Measurements from ENCODE around the gene ASPRV1. TPM values are rescaled to one million over a fixed set of nuclear protein-coding genes. Genes with fewer than 3 reads are reported as not detected.

The ASPRV1 gene
- total and polyA plus RNA-seq, 2 experiments from 2014 or later, result 0.73 TPM; not detected in 1

DNA sequence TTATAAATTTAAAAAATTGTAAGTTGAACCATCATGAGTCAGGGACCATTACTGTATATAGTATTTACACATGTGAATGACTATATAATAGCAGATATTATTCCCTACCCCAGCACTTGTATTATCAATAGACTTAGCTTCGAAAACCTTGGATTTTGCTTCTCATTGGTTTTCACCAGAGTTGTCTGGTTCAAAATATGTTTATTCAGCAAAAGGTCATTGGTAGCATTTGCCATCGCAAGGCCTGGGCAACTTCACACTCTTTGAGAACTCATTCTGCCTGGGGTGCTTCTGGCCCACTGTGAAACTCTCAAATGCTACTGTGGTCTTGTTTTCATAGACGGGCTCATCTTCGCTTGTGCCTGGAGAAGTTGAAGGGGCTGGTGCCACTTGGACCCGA lies 26.4 kb downstream of the ASPRV1 start:
- H3K4me1 ChIP-seq (ENCODE audit: insufficient read depth), result peaks cover 14% of the 10 kb centered on the region
- DNase-seq (ENCODE audit: low spot score), result no peak
- H3K36me3 ChIP-seq (replicated peaks; ENCODE audit: insufficient read depth, low read depth), result no peaks in the 10 kb centered on the region
- peaks cover 14% of the 10 kb centered on the region for H3K79me2 ChIP-seq
- peak overlapping the region; percentile 72 for H3K4me2 ChIP-seq
- no peak overlapping the region for H2AFZ ChIP-seq
- H3K27me3 ChIP-seq, result no peaks in the 10 kb centered on the region
- H3K9me2 ChIP-seq (replicated peaks; ENCODE audit: insufficient read depth), result no peaks in the 10 kb centered on the region
- H3K4me3 ChIP-seq, result no peak overlapping the region
- peak overlapping the region; percentile 89 for H3K27ac ChIP-seq
- TF ChIP-seq EZH2 (IDR thresholded peaks at IDR 0.05; ENCODE audit: borderline replicate concordance) (no peak), CTCF (IDR thresholded peaks at IDR 0.05; ENCODE audit: poor library complexity) (no peak), EZH2phosphoT487 (IDR thresholded peaks at IDR 0.05; ENCODE audit: low read depth, severe bottlenecking, unreplicated experiment) (no peak)
- WGBS (ENCODE audit: low lambda C conversion rate, missing lambda C conversion rate), result 94% methylated on average over 5 of the region's 5 CpGs
- H4K20me1 ChIP-seq (ENCODE audit: insufficient read depth, poor library complexity, severe bottlenecking), result no peaks in the 10 kb centered on the region
- no peaks in the 10 kb centered on the region for H3K9me3 ChIP-seq (ENCODE audit: low read depth)

DNA sequence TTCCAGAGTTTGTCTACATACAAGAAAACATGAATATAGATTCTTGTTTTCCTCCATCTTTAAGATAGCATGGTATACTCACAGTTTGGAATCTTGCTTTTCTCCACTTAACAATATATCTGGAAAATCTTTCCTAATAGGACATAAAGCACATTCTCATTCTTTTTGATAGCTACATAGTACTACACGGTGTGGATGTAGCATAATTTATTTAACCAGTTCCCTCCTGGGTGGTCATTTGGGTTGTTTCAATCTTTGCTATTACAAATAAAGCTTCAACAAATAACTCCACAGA lies 26.9 kb downstream of the ASPRV1 start:
- Histone ChIP-seq H3K4me3 (no peak overlapping the region), H3K79me2 (peaks cover 14% of the 10 kb centered on the region), H3K27me3 (no peaks in the 10 kb centered on the region), H3K4me2 (peak overlapping the region; percentile 72), H3K36me3 (replicated peaks; ENCODE audit: insufficient read depth, low read depth) (no peaks in the 10 kb centered on the region), H4K20me1 (ENCODE audit: insufficient read depth, poor library complexity, severe bottlenecking) (no peaks in the 10 kb centered on the region), H3K9me2 (replicated peaks; ENCODE audit: insufficient read depth) (no peaks in the 10 kb centered on the region), H2AFZ (no peak overlapping the region), H3K27ac (peak overlapping the region; percentile 89), H3K9me3 (ENCODE audit: low read depth) (no peaks in the 10 kb centered on the region), H3K4me1 (ENCODE audit: insufficient read depth) (peaks cover 14% of the 10 kb centered on the region)
- WGBS (ENCODE audit: low lambda C conversion rate, missing lambda C conversion rate), result 65% methylated on average over 1 of the region's 1 CpG
- no peak for DNase-seq (ENCODE audit: low spot score)
- TF ChIP-seq CTCF (IDR thresholded peaks at IDR 0.05; ENCODE audit: poor library complexity) (no peak), EZH2 (IDR thresholded peaks at IDR 0.05; ENCODE audit: borderline replicate concordance) (no peak), EZH2phosphoT487 (IDR thresholded peaks at IDR 0.05; ENCODE audit: low read depth, severe bottlenecking, unreplicated experiment) (no peak)

DNA sequence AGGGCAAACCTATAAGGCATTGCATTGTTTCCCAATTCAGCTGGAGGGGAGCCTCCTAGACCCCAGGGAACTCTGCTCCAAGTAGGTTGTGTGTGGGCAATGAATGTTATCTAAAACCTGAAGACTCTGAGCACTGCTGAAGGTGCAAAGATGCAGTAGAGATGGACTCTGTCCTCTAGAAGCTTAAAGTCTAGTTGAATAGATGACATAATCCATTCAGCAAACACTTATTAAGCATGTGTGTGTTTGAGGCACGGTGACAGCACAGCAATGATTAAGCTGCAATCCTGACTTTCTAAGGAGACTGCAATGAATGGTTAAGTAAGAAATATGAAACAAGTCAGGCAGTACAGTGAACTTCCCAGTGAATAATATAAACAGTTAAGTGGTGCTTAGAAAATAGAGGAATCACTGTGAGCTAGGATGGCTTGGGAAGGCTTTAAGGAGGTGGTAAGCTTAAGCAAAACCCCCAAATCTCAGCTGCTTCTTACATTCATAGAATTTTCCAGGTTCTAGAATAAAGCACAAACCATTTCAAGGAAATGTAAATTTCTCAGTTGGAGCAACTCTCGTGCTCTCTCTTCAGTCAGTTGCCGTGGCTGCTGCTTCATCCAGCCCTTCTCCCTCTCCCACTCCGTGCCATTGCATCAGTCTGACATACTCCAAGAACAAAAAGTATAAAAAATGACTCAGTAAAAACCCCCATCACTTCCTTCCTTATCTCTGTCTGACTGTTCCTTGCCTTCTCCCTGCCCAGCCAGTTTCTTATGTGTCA lies 27.4 kb downstream of the ASPRV1 start:
- H3K4me2 ChIP-seq, result peak overlapping the region; percentile 72
- H3K79me2 ChIP-seq, result peaks cover 14% of the 10 kb centered on the region
- H4K20me1 ChIP-seq (ENCODE audit: insufficient read depth, poor library complexity, severe bottlenecking), result no peaks in the 10 kb centered on the region
- H3K4me3 ChIP-seq, result no peak overlapping the region
- no peaks in the 10 kb centered on the region for H3K9me3 ChIP-seq (ENCODE audit: low read depth)
- no peak overlapping the region for H2AFZ ChIP-seq
- no peaks in the 10 kb centered on the region for H3K36me3 ChIP-seq (replicated peaks; ENCODE audit: insufficient read depth, low read depth)
- WGBS (ENCODE audit: low lambda C conversion rate, missing lambda C conversion rate), result 38% methylated on average over 4 of the region's 4 CpGs
- H3K4me1 ChIP-seq (ENCODE audit: insufficient read depth), result peaks cover 14% of the 10 kb centered on the region
- no peak for TF ChIP-seq EZH2phosphoT487 (IDR thresholded peaks at IDR 0.05; ENCODE audit: low read depth, severe bottlenecking, unreplicated experiment)
- no peak for TF ChIP-seq EZH2 (IDR thresholded peaks at IDR 0.05; ENCODE audit: borderline replicate concordance)
- no peak for TF ChIP-seq CTCF (IDR thresholded peaks at IDR 0.05; ENCODE audit: poor library complexity)
- H3K27me3 ChIP-seq, result no peaks in the 10 kb centered on the region
- peak; percentile 78 for DNase-seq (ENCODE audit: low spot score)
- H3K27ac ChIP-seq, result peak overlapping the region; percentile 89
- H3K9me2 ChIP-seq (replicated peaks; ENCODE audit: insufficient read depth), result no peaks in the 10 kb centered on the region
